ENCODE data around the gene ZC3H12A.

Gene ZC3H12A

DNA sequence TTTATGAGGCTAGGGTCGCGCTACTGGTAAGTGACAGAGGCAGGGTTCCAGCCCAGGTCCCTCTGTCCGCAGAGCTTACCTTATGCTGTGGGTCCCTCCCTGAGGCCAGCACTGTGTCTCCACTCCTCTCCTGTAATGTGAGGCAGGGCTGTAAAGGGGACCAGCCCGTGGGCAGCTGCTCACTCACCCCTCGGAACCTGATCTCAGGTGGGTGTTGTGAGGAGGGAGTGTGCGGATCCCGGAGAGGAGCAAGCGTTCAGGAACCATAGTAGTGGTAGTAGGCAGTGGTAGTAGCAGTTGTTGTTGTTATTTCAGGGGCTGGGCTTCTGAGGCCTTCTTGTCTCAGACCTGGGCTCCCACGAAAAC, 1.7 kb downstream of the ZC3H12A start (continued):
- TF ChIP-seq, protein P1, sequence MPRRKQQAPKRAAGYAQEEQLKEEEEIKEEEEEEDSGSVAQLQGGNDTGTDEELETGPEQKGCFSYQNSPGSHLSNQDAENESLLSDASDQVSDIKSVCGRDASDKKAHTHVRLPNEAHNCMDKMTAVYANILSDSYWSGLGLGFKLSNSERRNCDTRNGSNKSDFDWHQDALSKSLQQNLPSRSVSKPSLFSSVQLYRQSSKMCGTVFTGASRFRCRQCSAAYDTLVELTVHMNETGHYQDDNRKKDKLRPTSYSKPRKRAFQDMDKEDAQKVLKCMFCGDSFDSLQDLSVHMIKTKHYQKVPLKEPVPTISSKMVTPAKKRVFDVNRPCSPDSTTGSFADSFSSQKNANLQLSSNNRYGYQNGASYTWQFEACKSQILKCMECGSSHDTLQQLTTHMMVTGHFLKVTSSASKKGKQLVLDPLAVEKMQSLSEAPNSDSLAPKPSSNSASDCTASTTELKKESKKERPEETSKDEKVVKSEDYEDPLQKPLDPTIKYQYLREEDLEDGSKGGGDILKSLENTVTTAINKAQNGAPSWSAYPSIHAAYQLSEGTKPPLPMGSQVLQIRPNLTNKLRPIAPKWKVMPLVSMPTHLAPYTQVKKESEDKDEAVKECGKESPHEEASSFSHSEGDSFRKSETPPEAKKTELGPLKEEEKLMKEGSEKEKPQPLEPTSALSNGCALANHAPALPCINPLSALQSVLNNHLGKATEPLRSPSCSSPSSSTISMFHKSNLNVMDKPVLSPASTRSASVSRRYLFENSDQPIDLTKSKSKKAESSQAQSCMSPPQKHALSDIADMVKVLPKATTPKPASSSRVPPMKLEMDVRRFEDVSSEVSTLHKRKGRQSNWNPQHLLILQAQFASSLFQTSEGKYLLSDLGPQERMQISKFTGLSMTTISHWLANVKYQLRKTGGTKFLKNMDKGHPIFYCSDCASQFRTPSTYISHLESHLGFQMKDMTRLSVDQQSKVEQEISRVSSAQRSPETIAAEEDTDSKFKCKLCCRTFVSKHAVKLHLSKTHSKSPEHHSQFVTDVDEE (CRISPR knock-in tag; IDR thresholded peaks at IDR 0.05) = no peak
- TF ChIP-seq, protein P2, sequence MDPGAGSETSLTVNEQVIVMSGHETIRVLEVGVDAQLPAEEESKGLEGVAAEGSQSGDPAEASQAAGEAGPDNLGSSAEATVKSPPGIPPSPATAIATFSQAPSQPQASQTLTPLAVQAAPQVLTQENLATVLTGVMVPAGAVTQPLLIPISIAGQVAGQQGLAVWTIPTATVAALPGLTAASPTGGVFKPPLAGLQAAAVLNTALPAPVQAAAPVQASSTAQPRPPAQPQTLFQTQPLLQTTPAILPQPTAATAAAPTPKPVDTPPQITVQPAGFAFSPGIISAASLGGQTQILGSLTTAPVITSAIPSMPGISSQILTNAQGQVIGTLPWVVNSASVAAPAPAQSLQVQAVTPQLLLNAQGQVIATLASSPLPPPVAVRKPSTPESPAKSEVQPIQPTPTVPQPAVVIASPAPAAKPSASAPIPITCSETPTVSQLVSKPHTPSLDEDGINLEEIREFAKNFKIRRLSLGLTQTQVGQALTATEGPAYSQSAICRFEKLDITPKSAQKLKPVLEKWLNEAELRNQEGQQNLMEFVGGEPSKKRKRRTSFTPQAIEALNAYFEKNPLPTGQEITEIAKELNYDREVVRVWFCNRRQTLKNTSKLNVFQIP (CRISPR knock-in tag; IDR thresholded peaks at IDR 0.05; ENCODE audit: borderline replicate concordance, low read depth) = no peak
- no peak for TF ChIP-seq ZFP3 (CRISPR knock-in tag; IDR thresholded peaks at IDR 0.05)

DNA sequence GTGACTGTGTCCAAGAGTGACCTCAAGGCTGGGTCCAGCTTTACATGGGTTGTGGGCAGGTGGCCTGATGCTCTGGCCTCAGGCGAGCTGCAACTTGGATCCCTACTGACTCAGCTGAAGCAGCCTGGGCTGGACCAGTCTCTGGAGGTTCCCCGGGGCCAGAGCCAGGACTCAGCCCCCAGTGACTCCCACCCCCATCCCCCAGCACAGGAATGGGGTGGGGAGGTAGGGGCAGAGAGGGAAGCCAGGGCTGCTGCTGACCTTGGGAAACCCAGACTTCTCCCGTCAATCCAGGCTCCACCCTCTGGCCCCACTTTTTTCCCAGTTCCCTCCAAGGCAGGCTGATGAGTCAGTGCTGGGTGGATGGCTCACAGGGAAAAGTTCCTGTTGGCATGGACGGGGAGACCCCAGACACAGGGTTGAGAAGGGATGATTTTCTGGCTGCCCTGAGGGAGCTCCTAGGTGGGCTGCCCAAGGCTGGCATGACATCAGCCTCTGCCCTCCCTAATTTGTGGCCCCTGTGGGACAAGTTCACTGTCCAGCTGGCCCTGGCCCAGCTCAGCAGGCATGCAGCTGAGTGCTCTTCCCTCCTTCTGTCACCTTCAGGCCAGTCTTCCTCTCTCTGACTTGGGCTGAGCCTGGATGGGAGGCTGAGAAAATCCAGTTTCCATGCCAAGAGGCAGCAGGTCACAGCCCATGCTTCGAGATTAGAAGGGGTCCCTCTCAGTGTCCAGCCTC, 2.2 kb downstream of the ZC3H12A start:
- no peak for TF ChIP-seq ARNTL (CRISPR knock-in tag; IDR thresholded peaks at IDR 0.05; ENCODE audit: borderline replicate concordance, low read depth)
- no peak for TF ChIP-seq ZFP30 (CRISPR knock-in tag; IDR thresholded peaks at IDR 0.05)
- TF ChIP-seq, protein P3, sequence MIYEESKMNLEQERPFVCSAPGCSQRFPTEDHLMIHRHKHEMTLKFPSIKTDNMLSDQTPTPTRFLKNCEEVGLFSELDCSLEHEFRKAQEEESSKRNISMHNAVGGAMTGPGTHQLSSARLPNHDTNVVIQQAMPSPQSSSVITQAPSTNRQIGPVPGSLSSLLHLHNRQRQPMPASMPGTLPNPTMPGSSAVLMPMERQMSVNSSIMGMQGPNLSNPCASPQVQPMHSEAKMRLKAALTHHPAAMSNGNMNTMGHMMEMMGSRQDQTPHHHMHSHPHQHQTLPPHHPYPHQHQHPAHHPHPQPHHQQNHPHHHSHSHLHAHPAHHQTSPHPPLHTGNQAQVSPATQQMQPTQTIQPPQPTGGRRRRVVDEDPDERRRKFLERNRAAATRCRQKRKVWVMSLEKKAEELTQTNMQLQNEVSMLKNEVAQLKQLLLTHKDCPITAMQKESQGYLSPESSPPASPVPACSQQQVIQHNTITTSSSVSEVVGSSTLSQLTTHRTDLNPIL (CRISPR knock-in tag; IDR thresholded peaks at IDR 0.05; ENCODE audit: low read depth) = no peak
- no peak for TF ChIP-seq TOX (CRISPR knock-in tag; IDR thresholded peaks at IDR 0.05; ENCODE audit: borderline replicate concordance)
- peak; percentile 58 for ATAC-seq

DNA sequence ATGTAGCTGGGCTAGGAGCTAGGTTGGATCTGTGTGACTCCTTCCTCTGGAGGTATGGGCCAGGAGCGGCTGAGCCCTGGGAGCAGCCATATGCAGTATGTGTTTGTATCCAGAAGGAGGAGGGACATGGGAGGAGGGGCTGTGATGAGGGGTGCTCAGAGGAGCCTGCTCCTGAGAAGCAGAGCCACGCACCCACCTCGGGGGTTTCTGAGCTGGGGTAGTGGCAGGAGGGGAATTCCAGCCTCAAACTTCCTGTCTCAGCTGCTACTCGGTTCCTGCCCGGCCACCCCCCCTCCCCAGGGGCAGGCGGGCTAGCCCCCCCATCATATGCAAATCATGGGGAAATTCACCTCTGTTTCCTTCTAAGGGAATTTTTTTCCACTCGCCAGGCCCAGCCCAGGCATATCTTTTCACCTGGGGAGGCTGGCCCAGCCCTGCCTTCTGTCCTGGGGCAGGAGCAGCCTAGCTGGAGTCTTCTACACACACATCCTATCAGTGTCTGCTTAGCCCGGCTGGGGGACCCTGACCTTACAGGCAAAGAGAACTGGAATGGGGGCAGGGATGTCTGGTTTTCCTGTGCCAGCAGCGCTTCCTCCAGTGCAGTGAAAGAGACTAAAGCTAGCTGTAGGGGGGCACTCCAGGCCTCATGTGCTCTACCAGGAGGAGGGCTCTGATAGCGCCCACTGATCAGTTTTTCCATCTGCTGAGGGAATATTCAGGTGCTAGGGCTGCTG, 3.0 kb downstream of the ZC3H12A start:
- TF ChIP-seq, protein P4, sequence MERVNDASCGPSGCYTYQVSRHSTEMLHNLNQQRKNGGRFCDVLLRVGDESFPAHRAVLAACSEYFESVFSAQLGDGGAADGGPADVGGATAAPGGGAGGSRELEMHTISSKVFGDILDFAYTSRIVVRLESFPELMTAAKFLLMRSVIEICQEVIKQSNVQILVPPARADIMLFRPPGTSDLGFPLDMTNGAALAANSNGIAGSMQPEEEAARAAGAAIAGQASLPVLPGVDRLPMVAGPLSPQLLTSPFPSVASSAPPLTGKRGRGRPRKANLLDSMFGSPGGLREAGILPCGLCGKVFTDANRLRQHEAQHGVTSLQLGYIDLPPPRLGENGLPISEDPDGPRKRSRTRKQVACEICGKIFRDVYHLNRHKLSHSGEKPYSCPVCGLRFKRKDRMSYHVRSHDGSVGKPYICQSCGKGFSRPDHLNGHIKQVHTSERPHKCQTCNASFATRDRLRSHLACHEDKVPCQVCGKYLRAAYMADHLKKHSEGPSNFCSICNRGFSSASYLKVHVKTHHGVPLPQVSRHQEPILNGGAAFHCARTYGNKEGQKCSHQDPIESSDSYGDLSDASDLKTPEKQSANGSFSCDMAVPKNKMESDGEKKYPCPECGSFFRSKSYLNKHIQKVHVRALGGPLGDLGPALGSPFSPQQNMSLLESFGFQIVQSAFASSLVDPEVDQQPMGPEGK (CRISPR knock-in tag; IDR thresholded peaks at IDR 0.05; ENCODE audit: borderline replicate concordance) = 0 out of 2 replicates have a peak, but pooled peaks have one; percentile 16
- TF ChIP-seq, protein P2 (CRISPR knock-in tag; IDR thresholded peaks at IDR 0.05; ENCODE audit: borderline replicate concordance, low read depth) = no peak
- ATAC-seq = peak; percentile 47

DNA sequence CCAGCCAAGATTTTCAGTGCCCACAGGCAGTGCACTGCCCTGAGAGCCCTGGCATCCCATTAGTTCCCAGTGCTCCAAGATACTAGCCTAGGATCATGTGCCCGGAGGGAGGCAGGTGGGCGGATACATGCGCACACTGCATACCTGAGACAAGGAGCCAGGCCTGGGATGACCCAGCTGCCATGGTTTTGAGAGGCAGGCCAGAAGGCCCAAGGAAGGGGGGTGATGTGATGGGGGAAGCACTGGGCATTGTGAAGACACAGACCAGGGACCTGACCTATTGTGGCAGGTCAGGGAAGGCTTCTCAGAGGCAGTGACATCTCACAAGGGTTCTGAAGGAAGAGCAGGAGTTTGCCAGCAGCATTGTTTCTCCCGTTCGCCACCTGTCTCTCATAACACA, 3.6 kb downstream of the ZC3H12A start:
- TF ChIP-seq ZFP3 (CRISPR knock-in tag; IDR thresholded peaks at IDR 0.05) (peak; percentile 99), BACH2 (CRISPR knock-in tag; IDR thresholded peaks at IDR 0.05; ENCODE audit: borderline replicate concordance) (no peak)
- no peak for ATAC-seq

DNA sequence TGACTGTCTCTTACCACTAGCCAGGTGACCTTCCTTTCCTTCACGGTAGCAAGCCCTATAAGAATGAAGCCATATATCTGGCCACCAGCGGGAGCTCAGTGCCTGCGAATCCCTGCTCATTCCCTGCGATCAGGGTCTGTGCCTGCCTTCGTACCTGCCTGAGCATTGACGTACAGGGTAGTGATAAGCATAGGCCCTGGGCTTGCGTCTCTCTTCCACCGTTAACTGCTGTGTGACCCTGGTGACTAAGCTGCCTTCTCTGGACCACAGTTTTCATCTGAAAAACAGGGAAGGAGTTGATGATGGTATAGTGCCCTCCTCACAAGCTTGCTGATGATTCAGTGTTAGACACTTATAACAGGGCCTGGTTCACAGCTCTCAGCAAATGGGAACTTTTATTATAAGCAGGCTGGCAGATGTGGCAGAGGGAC, 4.1 kb downstream of the ZC3H12A start:
- no peak for ATAC-seq
- TF ChIP-seq PPARA (CRISPR knock-in tag; IDR thresholded peaks at IDR 0.05; ENCODE audit: borderline replicate concordance) (no peak), TCF4 (CRISPR knock-in tag; IDR thresholded peaks at IDR 0.05; ENCODE audit: borderline replicate concordance) (no peak), ZFP3 (CRISPR knock-in tag; IDR thresholded peaks at IDR 0.05) (no peak)
- TF ChIP-seq, protein P3 (CRISPR knock-in tag; IDR thresholded peaks at IDR 0.05; ENCODE audit: low read depth) = no peak
